Globus pallidus (tissue), 1 donor: ENCODE measurements around the gene KCNA2.

Experiments
- DNase-seq: peaks from one replicate; pipeline ENCODE4 v3.0.0-alpha.2; 2015; ENCODE audit warnings: low spot score

Gene KCNA2

GRCh38 chr1:110628323-110629105 lies 22.4 kb upstream of the KCNA2 start:
- DNase-seq = no peak

DNA sequence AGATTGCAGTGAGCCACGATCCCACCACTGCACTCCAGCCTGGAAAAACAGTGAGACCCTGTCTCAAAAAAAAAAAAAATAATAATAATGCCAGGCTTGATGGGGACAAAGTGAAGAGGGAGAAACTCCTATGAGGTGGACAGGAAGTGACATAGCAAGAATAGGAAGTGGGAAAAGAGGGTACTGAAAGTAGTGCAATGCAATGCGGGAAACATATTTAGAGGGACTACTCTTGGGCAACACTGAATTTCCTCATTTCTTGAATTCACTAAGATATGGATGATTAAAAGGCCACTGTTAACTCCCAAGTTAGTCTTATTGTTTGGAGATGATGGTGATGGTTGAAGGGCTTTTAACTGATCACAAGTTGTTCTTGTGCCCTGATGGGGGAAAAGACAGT lies 21.6 kb upstream of the KCNA2 start:
- no peak for DNase-seq

DNA sequence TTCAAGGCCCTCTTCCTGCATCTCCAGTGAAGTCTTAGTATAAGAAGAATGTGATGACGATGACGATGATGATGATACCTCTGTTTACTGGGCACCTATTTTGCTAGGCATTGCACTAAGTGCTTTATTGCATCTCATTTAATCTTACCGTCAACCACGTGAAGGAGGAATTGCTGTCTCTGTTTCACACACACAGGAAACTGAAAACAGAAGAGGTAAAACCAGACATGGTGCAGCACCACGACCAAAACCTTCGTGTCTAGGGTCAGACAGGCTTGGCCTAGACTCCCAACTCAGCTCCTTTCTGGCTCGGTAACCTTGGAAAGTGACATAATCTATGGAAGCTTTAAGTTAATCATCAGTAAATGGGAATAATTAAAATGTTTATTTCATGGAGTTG lies 20.7 kb upstream of the KCNA2 start:
- no peak for DNase-seq

DNA sequence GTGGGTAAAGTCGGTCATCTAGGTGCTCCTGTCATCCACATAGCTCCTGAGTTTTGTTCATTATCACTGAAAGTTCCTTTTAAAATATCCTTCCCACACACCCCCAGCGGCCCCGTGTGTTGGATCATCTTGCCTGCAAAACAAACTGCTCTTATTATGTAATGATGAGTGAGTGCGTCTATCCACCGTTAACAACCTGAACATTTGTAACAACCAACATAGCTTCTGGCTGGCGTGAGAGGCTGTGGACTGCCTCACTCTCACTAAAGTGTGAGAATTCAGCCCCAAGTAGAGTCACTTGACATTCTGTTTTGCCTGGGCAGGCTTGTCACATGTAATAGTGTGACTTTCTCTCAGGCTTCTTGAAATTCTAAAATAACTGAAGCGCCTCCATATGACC lies 14.5 kb upstream of the KCNA2 start:
- DNase-seq = no peak

DNA sequence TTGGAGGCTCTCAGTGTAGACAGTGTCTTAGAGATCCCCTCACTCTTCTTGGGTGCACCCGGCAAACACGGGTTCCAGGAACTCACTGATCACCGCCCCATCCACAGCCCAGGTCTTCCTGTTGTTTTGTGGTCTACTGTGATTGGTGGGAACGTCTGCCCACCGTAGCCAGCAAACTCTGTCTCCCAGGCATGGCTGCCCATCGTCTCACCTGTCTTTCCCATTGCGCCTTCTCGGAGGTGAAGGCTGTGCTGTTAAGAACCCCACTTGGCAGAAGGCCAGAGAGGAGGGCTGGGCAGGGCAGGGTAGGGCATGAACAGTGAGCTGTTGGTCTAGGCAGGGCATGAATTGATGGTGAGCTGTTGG lies 14.1 kb upstream of the KCNA2 start:
- no peak for DNase-seq

- peak; percentile 69 for DNase-seq
These were observed 13.5 kb upstream of the KCNA2 start for GRCh38 chr1:110619412-110620249.

DNA sequence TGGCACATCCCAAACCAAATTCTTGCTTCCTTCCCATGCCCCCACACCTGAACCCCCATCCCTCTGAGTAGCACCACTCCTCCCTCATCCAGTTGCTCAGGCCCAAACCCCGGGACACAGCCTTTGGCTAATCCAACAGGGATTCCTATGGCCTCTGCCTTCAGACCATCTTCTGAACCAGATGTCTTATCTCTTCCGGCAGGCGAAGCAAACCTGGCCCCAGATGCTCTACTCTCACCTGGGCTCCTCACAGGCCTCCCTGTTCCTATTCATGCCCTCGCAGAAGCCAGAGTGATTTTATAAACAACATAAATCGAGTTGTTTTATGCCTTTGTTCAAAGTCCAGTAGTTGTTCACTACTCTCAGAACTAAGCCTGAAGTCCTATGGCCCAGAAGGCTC lies 12.5 kb upstream of the KCNA2 start:
- no peak for DNase-seq

- DNase-seq = no peak
These were observed 11.4 kb upstream of the KCNA2 start for GRCh38 chr1:110617589-110617988.

GRCh38 chr1:110617116-110617515 lies 11.0 kb upstream of the KCNA2 start:
- no peak for DNase-seq

GRCh38 chr1:110616587-110616986 lies 10.4 kb upstream of the KCNA2 start:
- DNase-seq = no peak

DNA sequence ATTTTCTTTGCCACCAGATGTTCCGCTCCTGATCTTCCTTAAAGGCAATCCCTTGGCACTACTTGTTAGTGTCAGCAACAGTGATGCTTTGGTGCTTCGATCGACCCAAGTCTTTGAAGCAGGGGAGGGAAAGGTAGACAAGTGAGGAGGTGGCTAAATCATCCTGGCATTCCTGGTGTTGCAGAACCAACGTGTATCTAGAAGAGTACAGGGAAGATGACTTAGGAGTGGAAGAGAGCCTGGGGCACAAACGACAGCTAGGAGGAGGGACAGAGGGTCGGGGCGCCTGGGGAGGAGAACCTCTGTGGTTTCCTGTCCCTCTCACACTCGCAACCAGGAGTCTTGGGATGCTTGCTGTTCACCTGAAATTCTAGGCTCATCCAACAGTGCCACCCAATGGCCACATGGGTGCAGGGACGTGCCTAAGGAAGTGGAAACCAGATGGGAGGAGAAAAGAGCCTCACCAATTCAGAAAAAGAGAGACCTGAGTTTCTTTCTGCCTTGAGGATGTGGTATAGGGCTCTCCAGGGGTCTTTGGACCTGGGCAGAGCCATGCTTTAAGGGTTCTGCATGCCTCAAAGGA lies 9.5 kb upstream of the KCNA2 start:
- DNase-seq = peak; percentile 83

DNA sequence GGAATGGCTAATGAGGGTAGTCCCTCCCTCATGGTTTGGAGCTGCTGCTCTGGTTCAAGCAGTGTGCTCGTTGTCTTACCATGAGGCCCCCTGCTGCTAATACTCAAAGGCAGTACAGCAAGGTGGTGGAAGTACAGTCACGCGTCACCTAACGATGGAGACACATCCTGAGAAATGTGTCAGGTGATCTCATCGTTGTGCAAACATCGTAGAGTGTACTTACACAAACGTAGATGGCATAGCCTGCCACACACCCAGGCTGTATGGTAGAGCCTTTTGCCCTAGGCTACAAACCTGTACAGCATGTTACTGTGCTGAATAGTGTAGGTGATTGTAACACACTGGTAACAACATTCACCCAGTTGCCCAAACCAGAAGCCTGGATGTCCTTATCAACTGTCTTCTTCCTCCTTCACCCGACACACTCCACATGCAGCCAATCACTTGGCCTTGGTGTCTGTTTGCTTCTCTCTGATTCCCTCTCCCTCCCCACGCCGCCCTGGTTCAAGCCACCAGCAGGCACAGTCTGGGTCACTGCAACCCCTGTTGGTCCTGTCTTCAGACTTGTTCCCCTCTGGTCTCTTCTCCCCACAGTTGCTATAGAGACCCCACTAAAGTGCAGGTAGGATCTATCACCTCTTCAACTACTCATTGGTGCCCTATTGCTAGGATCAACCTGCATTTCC lies 6.0 kb upstream of the KCNA2 start:
- no peak for DNase-seq

- DNase-seq = no peak
These were observed 4.6 kb upstream of the KCNA2 start for GRCh38 chr1:110610696-110611286.

DNA sequence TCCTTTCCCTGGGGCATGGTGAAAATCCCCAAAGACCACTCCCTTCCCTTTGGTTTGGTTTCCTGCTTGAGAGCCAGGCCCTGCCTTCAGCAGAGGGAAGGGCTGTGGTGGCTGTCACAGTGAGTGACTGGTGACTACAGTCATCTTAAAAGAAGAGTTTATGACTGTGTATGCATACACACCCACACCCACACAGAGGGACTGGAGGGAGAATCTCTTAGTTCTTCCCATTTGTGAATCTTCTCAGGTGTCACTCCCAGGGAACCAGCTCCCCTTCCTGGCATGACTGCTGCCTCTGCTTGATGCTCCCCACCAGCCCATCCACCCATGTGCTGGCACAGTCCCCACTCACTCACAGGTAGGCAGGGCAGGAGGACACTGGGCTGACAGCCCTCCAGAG lies 3.9 kb upstream of the KCNA2 start:
- no peak for DNase-seq

DNA sequence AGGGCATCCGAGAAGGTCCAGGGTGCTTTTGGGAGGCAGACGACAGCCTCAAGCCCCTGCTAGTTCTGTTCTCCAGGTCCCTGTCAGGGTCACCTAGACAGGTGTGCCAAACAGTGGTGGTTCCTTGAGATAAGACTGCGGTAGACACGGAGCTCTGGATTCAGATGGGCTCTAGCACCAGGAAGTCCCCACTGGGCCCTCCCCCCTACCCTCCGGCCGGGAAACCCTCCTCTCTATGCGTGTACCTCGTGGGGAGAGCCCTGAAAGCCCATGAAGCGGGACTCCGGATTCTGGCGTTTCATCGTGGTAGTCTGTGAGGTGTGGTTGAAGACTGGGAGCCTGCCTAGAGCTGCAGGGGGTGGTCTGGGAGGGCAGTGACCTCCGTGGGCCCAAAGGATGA lies 2.1 kb upstream of the KCNA2 start:
- no peak for DNase-seq

- DNase-seq = no peak
These were observed 1.5 kb upstream of the KCNA2 start for GRCh38 chr1:110607536-110608230.

DNA sequence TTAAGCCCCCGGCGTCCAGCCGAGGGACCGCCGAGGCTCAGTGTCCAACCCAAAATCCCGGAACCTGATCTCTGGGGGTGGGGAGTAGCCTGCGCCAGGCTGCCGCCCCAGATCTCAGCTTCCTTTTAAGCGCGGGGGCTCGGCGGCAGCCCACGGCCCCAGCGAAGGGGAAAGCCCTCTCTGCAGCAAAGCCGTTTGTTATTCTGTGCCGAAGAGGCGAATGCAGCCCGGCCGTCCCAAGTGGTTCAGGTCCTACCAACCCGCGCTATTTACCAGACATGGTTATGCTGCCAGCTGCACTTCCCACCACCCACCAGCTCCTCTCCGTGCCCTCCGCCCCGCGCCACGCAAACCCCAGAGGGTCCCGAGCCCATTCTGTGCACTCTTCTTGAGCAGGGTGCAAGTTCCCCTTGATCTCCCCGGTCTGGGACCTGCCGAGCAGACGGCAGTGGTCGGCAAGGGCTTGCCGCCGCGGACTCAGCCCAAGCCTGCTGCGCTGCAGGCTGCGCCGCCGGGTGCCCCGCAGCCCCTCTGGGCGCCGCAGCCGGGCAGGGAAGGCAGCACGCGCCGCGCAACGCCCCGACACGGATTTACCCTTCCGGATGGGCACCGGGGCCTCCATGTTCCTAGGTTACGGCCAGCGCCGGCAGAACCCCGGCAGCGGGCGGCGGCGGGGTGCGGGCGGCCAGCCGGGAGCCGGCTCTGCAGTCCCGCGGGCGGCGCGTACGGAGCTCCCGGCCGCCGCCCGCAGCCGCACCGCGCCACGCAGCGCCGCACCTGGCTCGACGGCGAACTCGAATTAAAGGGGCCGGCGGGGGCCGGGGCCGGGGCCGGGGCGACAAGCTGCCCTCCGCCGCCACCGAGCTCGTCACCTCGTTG lies 738 bp upstream of the KCNA2 start:
- no peak for DNase-seq

DNA sequence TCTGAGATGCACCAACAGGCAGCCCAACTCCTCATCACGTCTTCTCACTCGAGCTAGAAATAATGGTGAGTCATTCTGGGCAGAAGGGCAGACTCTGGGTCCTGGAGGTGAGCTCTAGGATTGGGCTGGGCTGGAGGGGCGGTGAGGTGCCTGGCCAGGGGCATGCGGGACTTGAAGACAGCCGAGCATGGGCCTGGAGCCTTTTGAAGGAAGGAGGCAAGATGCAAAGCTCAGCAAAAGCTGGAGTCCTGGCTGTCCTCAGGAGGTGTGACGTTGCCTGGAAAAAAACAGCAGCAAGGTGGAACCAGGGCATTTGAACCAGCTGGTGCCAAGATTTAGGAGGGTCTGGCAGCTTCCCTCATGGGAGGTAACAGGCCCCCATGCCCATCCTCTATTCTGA lies 712 bp downstream of the KCNA2 start:
- no peak for DNase-seq

DNA sequence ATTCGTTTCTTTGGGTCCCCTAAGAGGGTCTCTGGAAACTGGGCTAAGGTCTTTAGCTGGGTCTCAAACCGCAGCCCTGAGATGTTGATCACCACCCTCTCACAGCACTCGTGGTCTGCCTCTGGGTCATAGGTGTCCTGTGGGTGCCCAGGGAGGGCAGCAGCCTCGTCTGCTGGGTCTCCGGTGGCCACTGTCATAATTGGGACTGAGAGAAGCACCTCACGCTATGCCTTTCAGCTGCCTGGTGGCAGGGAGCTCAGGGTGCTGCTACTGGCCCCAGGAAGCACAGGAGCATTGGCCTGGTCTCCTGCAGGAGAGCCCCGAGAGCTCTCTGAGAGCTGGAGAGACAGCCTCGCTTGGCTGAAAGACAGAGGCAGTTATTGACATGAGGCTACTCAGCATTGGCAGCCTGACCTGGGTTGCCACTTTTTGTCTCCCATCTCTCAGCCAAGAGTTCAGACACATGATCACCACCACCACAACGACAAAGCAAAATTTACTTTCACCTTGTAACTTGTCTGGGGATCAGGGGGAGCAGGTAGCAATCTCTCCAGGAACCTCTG lies 1.5 kb downstream of the KCNA2 start:
- no peak for DNase-seq

- DNase-seq = no peak
These were observed 3.1 kb downstream of the KCNA2 start for GRCh38 chr1:110603058-110603457.
